Neural cell (in vitro differentiated cells): Measurements from ENCODE around the gene SENP5. TPM values are rescaled to one million over a fixed set of nuclear protein-coding genes. Genes with fewer than 3 reads are reported as not detected.

Source experiments
- H2AFZ ChIP-seq: fragments of 200-600, 300-800 bp; sonication (generic), shearing (Covaris generic); 2 replicates; pipeline ENCODE4 v1.6.0; 2014; ENCODE audit warnings: low read depth, mild to moderate bottlenecking, antibody characterized with exemption, low read length, moderate library complexity
- H3F3A ChIP-seq: fragments of 200-600 bp; shearing (Covaris generic); 2 replicates; pipeline ENCODE4 v1.6.1; 2016; ENCODE audit warnings: mild to moderate bottlenecking, moderate library complexity, mixed read lengths, antibody characterized with exemption, low read length; ENCODE audit not compliant: insufficient read depth, poor library complexity, severe bottlenecking
- H3K27ac ChIP-seq: fragments of 200-600, 300-800 bp; sonication (generic), shearing (Covaris generic); 2 replicates; pipeline ENCODE4 v1.5.1; 2014; ENCODE audit warnings: mild to moderate bottlenecking, low read length, moderate library complexity
- H3K27me3 ChIP-seq: fragments of 300-800, 200-600 bp; sonication (generic), shearing (Covaris generic); 2 replicates; pipeline ENCODE4 v1.6.0; 2014; ENCODE audit warnings: mild to moderate bottlenecking, low read depth, low read length, moderate library complexity; ENCODE audit not compliant: insufficient read depth
- H3K36me3 ChIP-seq: fragments of 300-800, 200-600 bp; sonication (generic), shearing (Covaris generic); 2 replicates; pipeline ENCODE4 v1.5.1; 2014; ENCODE audit warnings: mild to moderate bottlenecking, antibody characterized with exemption, low read length, moderate library complexity; ENCODE audit not compliant: insufficient read depth
- H3K4me2 ChIP-seq: fragments of 300-800, 200-600 bp; sonication (generic), shearing (Covaris generic); 2 replicates; pipeline ENCODE4 v1.6.0; 2014; ENCODE audit warnings: mild to moderate bottlenecking, low read length
- H3K4me3 ChIP-seq: fragments of 300-800, 200-600 bp; sonication (generic), shearing (Covaris generic); 2 replicates; pipeline ENCODE4 v1.5.1; 2014; ENCODE audit warnings: mild to moderate bottlenecking, low read length, moderate library complexity
- H3K79me2 ChIP-seq: fragments of 200-600 bp; shearing (Covaris generic); replicated peaks from 2 replicates; pipeline ENCODE4 v1.6.0; 2014; ENCODE audit warnings: mild to moderate bottlenecking, low read length, moderate library complexity; ENCODE audit not compliant: insufficient read depth
- H3K9ac ChIP-seq: fragments of 300-800, 200-600 bp; sonication (generic), shearing (Covaris generic); 2 replicates; pipeline ENCODE4 v1.6.1; 2016; ENCODE audit warnings: mild to moderate bottlenecking, low read length, mixed read lengths
- H3K9me2 ChIP-seq: fragments of 200-600 bp; shearing (Covaris generic); 2 replicates; pipeline ENCODE4 v1.6.1; 2016; ENCODE audit warnings: mild to moderate bottlenecking, low read length, mixed read lengths; ENCODE audit not compliant: insufficient read depth
- H3K9me3 ChIP-seq: fragments of 200-600, 300-800 bp; sonication (generic), shearing (Covaris generic); 2 replicates; pipeline ENCODE4 v1.6.1; 2016; ENCODE audit warnings: mild to moderate bottlenecking, mixed run types, low read length, moderate library complexity, mixed read lengths
- H4K20me1 ChIP-seq: fragments of 200-600 bp; shearing (Covaris generic); 2 replicates; pipeline ENCODE4 v1.6.1; 2016; ENCODE audit warnings: mild to moderate bottlenecking, mixed run types; ENCODE audit not compliant: insufficient read depth
- EP300 ChIP-seq: fragments of 450-650 bp; conservative IDR thresholded peaks from 2 replicates; pipeline ENCODE4 v1.6.1; 2014; ENCODE audit warnings: antibody characterized with exemption, mild to moderate bottlenecking, moderate library complexity; ENCODE audit not compliant: poor library complexity, severe bottlenecking
- EZH2 ChIP-seq: fragments of 200-600, 300-800 bp; shearing (Covaris generic), sonication (generic); IDR thresholded peaks from 2 replicates; pipeline ENCODE4 v1.6.1; 2014; ENCODE audit warnings: antibody characterized with exemption, low read length, borderline replicate concordance, mild to moderate bottlenecking; ENCODE audit not compliant: insufficient read depth, poor library complexity, severe bottlenecking
- MXI1 ChIP-seq: fragments of 450-650 bp; conservative IDR thresholded peaks from 2 replicates; pipeline ENCODE4 v1.6.1; 2014; ENCODE audit warnings: antibody characterized with exemption, mild to moderate bottlenecking; ENCODE audit not compliant: poor library complexity, severe bottlenecking
- POLR2AphosphoS5 ChIP-seq: IDR thresholded peaks from 2 replicates; pipeline ENCODE4 v1.6.1; 2012
- RAD21 ChIP-seq: fragments of 450-650 bp; conservative IDR thresholded peaks from 2 replicates; pipeline ENCODE4 v1.6.1; 2014; ENCODE audit warnings: antibody characterized with exemption, mild to moderate bottlenecking, moderate library complexity
- SMC3 ChIP-seq: fragments of 450-650 bp; conservative IDR thresholded peaks from 2 replicates; pipeline ENCODE4 v1.6.1; 2014; ENCODE audit warnings: antibody characterized with exemption, mild to moderate bottlenecking, moderate library complexity; ENCODE audit not compliant: poor library complexity
- TAF1 ChIP-seq: IDR thresholded peaks from 2 replicates; pipeline ENCODE4 v1.6.1; 2012; ENCODE audit warnings: low read depth
- polyA plus RNA-seq: library from polyadenylated mRNA; depleted of rRNA; stranded (reverse); fragments of >200 nt; gene quantifications from 2 replicates; pipeline ENCODE4 v1.2.3, GENCODE V29; 2014
- TF ChIP-seq, protein P1 (sequence below): IDR thresholded peaks from 2 replicates; pipeline ENCODE4 v1.6.1; 2012; ENCODE audit warnings: borderline replicate concordance
- TF ChIP-seq, protein P2 (sequence below): fragments of 450-650 bp; IDR thresholded peaks from 2 replicates; pipeline ENCODE4 v1.5.1; 2014; ENCODE audit warnings: antibody characterized with exemption, mild to moderate bottlenecking, moderate library complexity; ENCODE audit not compliant: poor library complexity, severe bottlenecking

SENP5 gene
- polyA plus RNA-seq, 1 donor from 2014 or later = 27.3 TPM

DNA sequence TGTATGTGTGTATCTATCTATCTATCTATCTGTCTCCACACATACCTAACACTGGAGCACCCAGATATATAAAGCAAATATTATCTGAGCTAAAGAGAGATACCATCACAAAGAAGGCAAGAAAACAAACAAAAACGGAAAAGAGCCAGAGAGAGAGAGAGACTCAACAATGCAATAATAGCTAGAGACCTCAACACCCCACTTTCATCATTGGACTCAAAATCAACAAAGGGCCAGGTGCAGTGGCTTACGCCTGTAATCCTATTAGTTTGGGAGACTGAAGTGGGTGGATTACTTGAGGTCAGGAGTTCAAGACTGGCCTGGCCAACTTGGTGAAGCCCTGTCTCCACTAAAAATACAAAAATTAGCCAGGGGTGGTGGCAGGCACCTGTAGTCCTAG, 51.2 kb downstream of the SENP5 start:
- H3K4me3 ChIP-seq = no peak overlapping the region
- H2AFZ ChIP-seq = no peak overlapping the region
- H3K9ac ChIP-seq = no peak overlapping the region
- H3K4me2 ChIP-seq = no peak overlapping the region
- no peak overlapping the region for H3K27ac ChIP-seq
- H3K27me3 ChIP-seq = no peaks in the 10 kb centered on the region
- no peaks in the 10 kb centered on the region for H3F3A ChIP-seq
- H4K20me1 ChIP-seq = no peaks in the 10 kb centered on the region
- no peaks in the 10 kb centered on the region for H3K79me2 ChIP-seq
- H3K36me3 ChIP-seq = peaks cover 4% of the 10 kb centered on the region
- H3K9me3 ChIP-seq = no peaks in the 10 kb centered on the region
- no peaks in the 10 kb centered on the region for H3K9me2 ChIP-seq
- TF ChIP-seq SMC3 (no peak), EZH2 (no peak), TAF1 (no peak), MXI1 (no peak), POLR2AphosphoS5 (no peak), EP300 (no peak), RAD21 (no peak)
- TF ChIP-seq, protein P1, sequence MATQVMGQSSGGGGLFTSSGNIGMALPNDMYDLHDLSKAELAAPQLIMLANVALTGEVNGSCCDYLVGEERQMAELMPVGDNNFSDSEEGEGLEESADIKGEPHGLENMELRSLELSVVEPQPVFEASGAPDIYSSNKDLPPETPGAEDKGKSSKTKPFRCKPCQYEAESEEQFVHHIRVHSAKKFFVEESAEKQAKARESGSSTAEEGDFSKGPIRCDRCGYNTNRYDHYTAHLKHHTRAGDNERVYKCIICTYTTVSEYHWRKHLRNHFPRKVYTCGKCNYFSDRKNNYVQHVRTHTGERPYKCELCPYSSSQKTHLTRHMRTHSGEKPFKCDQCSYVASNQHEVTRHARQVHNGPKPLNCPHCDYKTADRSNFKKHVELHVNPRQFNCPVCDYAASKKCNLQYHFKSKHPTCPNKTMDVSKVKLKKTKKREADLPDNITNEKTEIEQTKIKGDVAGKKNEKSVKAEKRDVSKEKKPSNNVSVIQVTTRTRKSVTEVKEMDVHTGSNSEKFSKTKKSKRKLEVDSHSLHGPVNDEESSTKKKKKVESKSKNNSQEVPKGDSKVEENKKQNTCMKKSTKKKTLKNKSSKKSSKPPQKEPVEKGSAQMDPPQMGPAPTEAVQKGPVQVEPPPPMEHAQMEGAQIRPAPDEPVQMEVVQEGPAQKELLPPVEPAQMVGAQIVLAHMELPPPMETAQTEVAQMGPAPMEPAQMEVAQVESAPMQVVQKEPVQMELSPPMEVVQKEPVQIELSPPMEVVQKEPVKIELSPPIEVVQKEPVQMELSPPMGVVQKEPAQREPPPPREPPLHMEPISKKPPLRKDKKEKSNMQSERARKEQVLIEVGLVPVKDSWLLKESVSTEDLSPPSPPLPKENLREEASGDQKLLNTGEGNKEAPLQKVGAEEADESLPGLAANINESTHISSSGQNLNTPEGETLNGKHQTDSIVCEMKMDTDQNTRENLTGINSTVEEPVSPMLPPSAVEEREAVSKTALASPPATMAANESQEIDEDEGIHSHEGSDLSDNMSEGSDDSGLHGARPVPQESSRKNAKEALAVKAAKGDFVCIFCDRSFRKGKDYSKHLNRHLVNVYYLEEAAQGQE = no peak
- TF ChIP-seq, protein P2, sequence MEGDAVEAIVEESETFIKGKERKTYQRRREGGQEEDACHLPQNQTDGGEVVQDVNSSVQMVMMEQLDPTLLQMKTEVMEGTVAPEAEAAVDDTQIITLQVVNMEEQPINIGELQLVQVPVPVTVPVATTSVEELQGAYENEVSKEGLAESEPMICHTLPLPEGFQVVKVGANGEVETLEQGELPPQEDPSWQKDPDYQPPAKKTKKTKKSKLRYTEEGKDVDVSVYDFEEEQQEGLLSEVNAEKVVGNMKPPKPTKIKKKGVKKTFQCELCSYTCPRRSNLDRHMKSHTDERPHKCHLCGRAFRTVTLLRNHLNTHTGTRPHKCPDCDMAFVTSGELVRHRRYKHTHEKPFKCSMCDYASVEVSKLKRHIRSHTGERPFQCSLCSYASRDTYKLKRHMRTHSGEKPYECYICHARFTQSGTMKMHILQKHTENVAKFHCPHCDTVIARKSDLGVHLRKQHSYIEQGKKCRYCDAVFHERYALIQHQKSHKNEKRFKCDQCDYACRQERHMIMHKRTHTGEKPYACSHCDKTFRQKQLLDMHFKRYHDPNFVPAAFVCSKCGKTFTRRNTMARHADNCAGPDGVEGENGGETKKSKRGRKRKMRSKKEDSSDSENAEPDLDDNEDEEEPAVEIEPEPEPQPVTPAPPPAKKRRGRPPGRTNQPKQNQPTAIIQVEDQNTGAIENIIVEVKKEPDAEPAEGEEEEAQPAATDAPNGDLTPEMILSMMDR = no peak

DNA sequence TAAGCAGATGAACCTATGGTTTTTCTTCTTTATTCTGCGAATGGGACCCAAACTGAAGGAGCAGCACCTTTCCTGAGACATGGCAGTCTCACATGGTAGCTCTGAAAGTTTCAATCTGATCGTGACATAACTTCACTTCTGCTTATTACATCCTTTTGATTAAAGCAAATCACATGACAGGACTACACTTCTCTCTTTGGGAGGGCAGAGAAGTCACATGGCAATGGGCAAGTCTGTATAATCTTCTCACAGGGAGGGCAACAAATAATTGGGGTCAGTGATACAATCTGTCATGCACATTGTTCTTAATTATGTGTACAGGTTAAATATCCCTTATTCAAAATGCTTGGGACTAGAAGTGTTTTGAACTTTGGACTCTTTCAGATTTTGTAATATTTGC, 53.0 kb downstream of the SENP5 start:
- Histone ChIP-seq H4K20me1 (no peaks in the 10 kb centered on the region), H3K9me3 (no peaks in the 10 kb centered on the region), H3K9ac (no peak overlapping the region), H3K4me3 (no peak overlapping the region), H3K27me3 (no peaks in the 10 kb centered on the region), H3K27ac (no peak overlapping the region), H3K4me2 (no peak overlapping the region), H3K9me2 (no peaks in the 10 kb centered on the region), H3F3A (no peaks in the 10 kb centered on the region), H3K36me3 (no peaks in the 10 kb centered on the region), H2AFZ (no peak overlapping the region), H3K79me2 (no peaks in the 10 kb centered on the region)
- no peak for TF ChIP-seq RAD21
- no peak for TF ChIP-seq TAF1
- no peak for TF ChIP-seq EP300
- no peak for TF ChIP-seq SMC3
- TF ChIP-seq POLR2AphosphoS5 = no peak
- no peak for TF ChIP-seq EZH2
- TF ChIP-seq, protein P2 = no peak
- TF ChIP-seq, protein P1 = no peak
- TF ChIP-seq MXI1 = no peak
